OCI-M2 (cell line): Measurements from ENCODE around the gene PPM1A.

Experiments
- DNase-seq: peaks from one replicate; lab custom pipeline; 2025; ENCODE audit not compliant: unreplicated experiment; lab: John Stamatoyannopoulos, UW

PPM1A gene

GRCh38 chr14:60265163-60265562, 16.1 kb downstream of the PPM1A start:
- no peak for DNase-seq

GRCh38 chr14:60266021-60266937, 17.3 kb downstream of the PPM1A start:
- no peak for DNase-seq

DNA sequence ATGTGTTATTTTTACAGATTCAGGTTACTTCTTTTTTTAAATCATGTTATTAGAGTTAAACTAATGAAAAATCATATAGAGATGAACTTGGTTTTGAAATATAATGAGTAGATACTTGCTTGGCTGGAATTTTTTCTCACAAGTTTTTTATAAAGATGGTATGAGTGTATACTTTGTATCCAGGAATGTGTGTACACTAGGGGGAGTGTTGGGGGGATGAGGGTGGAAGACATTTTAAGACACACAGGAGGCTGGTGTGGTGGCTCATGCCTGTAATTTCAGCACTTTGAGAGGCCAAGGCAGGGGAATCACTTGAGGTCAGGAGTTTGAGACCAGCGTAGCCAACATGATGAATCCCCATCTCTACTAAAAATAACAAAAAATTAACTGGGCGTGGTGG, 23.2 kb downstream of the PPM1A start:
- DNase-seq: no peak

GRCh38 chr14:60273956-60274355, 24.9 kb downstream of the PPM1A start:
- no peak for DNase-seq

GRCh38 chr14:60274448-60274847, 25.4 kb downstream of the PPM1A start:
- DNase-seq: no peak

DNA sequence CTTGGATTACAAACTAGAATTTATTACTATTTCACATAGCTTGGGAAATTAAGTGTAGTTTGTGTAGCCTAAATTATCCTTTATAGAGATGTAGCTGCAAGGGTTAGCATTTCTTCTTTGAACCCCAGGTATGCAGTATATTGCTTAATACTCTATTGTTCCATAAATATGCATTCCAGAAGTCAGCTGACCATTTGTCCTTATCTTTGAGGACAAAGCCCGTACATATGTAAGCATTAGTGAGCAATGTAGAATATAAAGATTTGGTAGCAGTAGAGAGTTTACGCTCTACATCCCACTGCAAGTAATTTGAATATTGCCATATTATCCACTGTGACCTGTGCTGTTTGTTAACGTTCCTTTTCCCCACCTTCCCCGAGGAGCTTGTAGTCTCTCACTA, 26.9 kb downstream of the PPM1A start:
- no peak for DNase-seq

DNA sequence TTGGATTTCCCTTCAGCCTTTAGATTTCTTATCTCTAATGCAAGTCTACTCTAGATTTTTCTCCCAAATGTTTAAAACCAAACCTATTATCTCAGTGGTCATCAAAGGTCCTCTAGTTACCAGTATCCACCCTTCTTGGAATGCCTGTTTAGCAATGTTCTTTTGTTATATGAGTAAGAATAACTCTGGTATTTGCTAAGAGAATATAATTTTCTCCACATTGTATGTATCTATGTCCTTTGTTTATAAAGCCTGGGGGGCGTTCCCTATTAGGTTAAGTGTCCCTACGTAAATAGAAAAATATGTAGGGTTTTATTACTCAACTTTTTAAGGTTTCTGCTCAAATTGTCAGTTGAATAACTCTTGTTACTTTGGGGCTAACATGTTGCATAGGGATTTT, 27.3 kb downstream of the PPM1A start:
- DNase-seq: no peak

GRCh38 chr14:60277605-60278190, 28.7 kb downstream of the PPM1A start:
- no peak for DNase-seq

DNA sequence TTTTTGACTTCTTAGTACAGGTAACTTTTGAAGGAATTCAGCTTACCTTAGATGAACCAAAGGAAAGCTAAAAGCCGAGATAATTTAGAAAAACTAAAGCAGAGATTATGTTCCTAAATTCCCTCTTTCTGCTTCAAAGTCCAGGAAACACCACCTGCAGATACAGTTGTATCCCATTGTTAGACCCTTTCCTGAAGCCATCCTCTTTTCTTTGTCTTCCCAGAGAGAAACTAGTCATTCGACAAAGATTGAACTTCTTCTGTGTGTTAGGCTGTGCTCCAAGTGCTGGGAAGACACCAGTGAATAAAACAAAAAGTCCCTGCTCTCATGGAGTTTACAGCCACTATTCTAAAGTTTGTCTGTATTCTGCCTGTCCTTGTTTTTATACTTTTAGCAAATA, 29.3 kb downstream of the PPM1A start:
- DNase-seq: no peak

DNA sequence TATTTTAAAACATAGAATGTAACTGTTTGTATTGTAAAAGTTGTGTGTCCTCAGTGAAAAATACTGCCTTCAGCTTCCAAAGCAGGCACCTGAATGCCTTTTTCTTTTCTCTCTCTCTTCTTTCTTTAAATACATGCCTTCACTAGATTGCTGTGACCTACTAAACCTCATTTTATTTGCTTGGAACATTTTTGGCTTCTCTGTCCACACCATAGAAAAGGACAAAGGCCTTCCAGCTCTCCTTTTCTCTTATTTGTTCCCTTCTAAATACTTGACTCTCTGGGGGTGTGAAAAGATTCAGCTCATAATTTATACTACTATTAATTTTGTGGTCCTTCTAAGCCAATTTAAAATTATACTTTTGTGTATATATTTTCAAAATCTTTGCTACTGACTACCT, 38.4 kb downstream of the PPM1A start:
- no peak for DNase-seq

- DNase-seq: no peak
Observed at GRCh38 chr14:60288279-60288678, 39.3 kb downstream of the PPM1A start.

- DNase-seq: no peak
Observed at GRCh38 chr14:60294411-60295069, 45.5 kb downstream of the PPM1A start.

DNA sequence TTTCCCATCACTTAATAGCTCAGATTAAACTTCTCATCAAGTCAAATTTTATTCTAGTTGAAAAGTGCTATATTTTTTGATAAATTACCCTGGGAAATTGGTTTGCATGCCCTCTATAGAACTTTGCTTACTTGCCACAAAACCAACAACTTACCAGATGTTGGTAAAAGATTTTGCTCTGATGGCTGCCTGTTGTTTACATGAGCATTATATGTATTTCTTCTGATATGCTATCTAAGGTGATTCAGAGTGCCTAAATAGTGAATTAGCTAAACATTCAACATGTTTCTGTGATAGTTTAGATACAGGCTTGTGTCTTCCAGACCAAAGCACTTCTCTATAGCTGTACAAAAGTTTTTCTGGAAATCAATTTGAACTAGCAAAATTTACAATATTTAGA, 51.0 kb downstream of the PPM1A start:
- DNase-seq: no peak

DNA sequence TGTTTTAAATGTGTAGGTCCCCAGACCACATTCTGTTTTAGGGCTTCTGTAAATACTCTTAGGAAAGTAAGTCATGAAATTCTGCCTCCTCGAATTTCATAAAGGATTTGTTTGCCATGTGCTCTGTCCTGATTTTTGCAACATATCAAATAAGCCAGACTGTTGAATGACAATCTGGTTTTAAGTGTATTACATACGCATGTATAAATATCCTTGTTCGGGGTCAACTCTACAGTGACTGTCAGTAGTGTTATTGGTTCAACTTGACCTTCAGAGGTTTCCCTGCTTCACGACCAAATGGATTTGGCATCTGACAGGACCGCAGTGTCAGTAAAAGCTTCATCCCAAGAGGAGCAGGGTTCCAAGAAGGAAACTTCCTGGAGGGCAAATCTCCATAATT, 52.7 kb downstream of the PPM1A start:
- no peak for DNase-seq

- no peak for DNase-seq
Observed at GRCh38 chr14:60302663-60303062, 53.6 kb downstream of the PPM1A start.

DNA sequence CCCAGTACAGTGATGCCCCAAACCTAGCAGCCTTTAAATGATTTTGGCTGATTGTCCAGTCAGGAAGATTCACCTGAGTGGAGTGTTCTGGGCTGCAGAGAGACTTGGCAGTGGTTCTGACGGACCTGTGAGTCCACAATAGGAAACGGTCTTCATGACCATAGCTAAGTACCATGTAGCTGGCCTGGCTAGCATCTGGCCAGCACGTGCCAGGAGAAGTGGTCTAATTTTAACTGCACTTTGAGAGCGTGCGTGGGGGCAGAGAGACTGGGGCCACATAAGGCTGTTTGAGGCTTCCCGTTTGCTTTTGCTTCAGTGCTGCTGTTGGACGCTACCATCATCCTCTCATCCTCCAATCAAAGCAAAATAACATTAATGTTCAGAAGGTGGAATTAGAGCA, 54.7 kb downstream of the PPM1A start:
- DNase-seq: no peak

DNA sequence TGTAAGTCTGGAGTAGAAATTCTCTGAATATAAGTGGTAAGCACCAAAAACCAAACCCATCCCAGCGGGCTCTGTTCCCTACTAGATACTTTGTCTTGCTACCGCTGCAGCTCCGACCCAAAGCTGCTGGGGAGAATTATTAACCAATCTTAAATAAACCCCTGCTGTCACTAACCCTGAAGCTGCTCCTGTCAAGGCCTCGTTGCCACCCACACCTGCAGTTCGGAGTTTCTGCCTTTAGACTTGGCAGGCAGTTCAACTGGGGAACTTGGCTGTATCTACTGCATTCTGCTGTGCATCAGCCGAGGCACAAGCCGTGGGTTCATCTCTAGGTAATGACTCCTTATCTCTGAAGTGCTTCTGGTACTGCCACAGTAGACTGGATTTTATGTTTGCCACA, 55.5 kb downstream of the PPM1A start:
- DNase-seq: no peak

GRCh38 chr14:60309867-60310552, 61.0 kb downstream of the PPM1A start:
- no peak for DNase-seq

- no peak for DNase-seq
Observed at GRCh38 chr14:60311417-60311816, 62.4 kb downstream of the PPM1A start.

GRCh38 chr14:60313093-60313492, 64.1 kb downstream of the PPM1A start:
- DNase-seq: no peak

DNA sequence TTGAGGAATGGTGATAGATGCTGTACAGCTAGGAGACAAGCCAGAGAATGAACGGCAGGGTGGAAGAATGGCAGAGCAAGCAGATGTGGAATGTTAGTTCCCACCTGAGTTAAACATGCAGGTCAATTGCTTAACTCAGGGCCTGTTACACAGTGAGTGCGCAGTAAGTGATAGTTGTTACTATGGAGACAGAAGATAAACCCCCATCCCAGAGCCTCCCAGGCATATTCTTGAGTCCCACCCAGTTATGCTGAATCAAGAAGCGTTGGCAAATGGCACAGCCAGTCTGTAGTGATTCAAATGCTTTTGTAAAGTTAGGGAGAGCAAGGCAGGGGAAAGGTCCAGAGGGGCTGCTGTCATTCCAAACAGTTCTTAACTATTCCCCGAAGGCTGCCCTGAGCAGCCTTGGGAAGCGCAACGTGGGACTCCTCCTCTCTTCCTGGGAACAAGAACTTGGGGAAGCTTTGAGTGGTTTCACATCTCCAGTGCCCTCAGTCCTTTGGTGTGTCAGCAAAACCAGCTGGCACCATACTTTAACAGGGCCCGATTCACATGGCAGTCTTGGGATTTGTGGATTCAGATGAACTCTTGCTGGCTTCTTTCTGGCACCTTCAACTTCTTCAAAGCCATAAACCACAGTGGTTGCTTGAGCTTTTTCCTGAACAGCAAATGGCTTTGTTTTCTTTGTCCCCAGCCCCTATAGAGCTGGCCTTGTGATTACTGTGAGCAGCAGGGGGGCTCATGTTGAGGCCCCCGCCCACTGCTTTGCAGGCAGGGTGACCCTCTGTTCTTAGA, 66.4 kb downstream of the PPM1A start:
- no peak for DNase-seq
